ENCODE results near the gene GSS. TPM values are rescaled to one million over a fixed set of nuclear protein-coding genes. Genes with fewer than 3 reads are reported as not detected.

Gene GSS
- total and polyA plus RNA-seq, 4 donors: 20.8 to 38.8 (median 35.4) TPM

- Histone ChIP-seq H3K27ac (ENCODE audit: low read depth in 1 of 2, low read length in 2 of 2) (no peak overlapping the region), H3K4me3 (ENCODE audit: low read depth in 1 of 3, low read length in 3 of 3) (no peak overlapping the region), H3K9me3 (ENCODE audit: control insufficient read depth in 4 of 4, low read length in 3 of 4) (no peaks in the 10 kb centered on the region), H3K9ac (ENCODE audit: low read depth in 1 of 2, low read length in 2 of 2) (no peak overlapping the region), H3K36me3 (ENCODE audit: control insufficient read depth in 4 of 4, insufficient read depth in 3 of 4, low read depth in 1 of 4, low read length in 3 of 4) (peaks cover 38 to 94% (median 47%) of the 10 kb centered on the region in 4 donors), H3K4me1 (ENCODE audit: control insufficient read depth in 4 of 4, insufficient read depth in 4 of 4, low read length in 3 of 4) (peaks cover 2 to 16% (median 6%) of the 10 kb centered on the region in 4 donors), H3K27me3 (ENCODE audit: control insufficient read depth in 4 of 4, insufficient read depth in 4 of 4, low read length in 3 of 4) (no peaks in the 10 kb centered on the region)
- DNase-seq (ENCODE audit: low spot score): no peak
- TF ChIP-seq ATF3 (IDR thresholded peaks at IDR 0.05): no peak
- 77% methylated on average over 10 of the region's 10 CpGs for WGBS
These were observed 47.0 kb upstream of the GSS start for GRCh38 chr20:35002426-35003210.

GRCh38 chr20:35001596-35002362 is 46.2 kb upstream of the GSS start:
- no peak for TF ChIP-seq NR2F2 (IDR thresholded peaks at IDR 0.05)
- TF ChIP-seq CTCF (IDR thresholded peaks at IDR 0.05; ENCODE audit: low read depth, low read length, missing input control): peak; percentile 7
- no peak overlapping the region for H3K9ac ChIP-seq (ENCODE audit: low read depth in 1 of 2, low read length in 2 of 2)
- no peak overlapping the region for H3K4me3 ChIP-seq (ENCODE audit: low read depth in 1 of 3, low read length in 3 of 3)
- no peaks in the 10 kb centered on the region for H3K27me3 ChIP-seq (ENCODE audit: control insufficient read depth in 4 of 4, insufficient read depth in 4 of 4, low read length in 3 of 4)
- H3K36me3 ChIP-seq (ENCODE audit: control insufficient read depth in 4 of 4, insufficient read depth in 3 of 4, low read depth in 1 of 4, low read length in 3 of 4): peaks cover 38 to 88% (median 43%) of the 10 kb centered on the region in 4 donors
- peaks cover 2 to 18% (median 6%) of the 10 kb centered on the region in 4 donors for H3K4me1 ChIP-seq (ENCODE audit: control insufficient read depth in 4 of 4, insufficient read depth in 4 of 4, low read length in 3 of 4)
- H3K27ac ChIP-seq (ENCODE audit: low read depth in 1 of 2, low read length in 2 of 2): no peak overlapping the region
- no peak for DNase-seq (ENCODE audit: low spot score)
- WGBS: 94% methylated on average over 15 of the region's 15 CpGs
- no peaks in the 10 kb centered on the region for H3K9me3 ChIP-seq (ENCODE audit: control insufficient read depth in 4 of 4, low read length in 3 of 4)

GRCh38 chr20:35000922-35001595 is 45.5 kb upstream of the GSS start:
- Histone ChIP-seq H3K4me3 (ENCODE audit: low read depth in 1 of 3, low read length in 3 of 3) (no peak overlapping the region), H3K9me3 (ENCODE audit: control insufficient read depth in 4 of 4, low read length in 3 of 4) (no peaks in the 10 kb centered on the region), H3K27ac (ENCODE audit: low read depth in 1 of 2, low read length in 2 of 2) (no peak overlapping the region), H3K4me1 (ENCODE audit: control insufficient read depth in 4 of 4, insufficient read depth in 4 of 4, low read length in 3 of 4) (peaks cover 2 to 18% (median 6%) of the 10 kb centered on the region in 4 donors), H3K27me3 (ENCODE audit: control insufficient read depth in 4 of 4, insufficient read depth in 4 of 4, low read length in 3 of 4) (no peaks in the 10 kb centered on the region), H3K36me3 (ENCODE audit: control insufficient read depth in 4 of 4, insufficient read depth in 3 of 4, low read depth in 1 of 4, low read length in 3 of 4) (peaks cover 32 to 85% (median 36%) of the 10 kb centered on the region in 4 donors), H3K9ac (ENCODE audit: low read depth in 1 of 2, low read length in 2 of 2) (no peak overlapping the region)
- no peak for DNase-seq (ENCODE audit: low spot score)
- no peak for TF ChIP-seq RXRA (IDR thresholded peaks at IDR 0.05)
- no peak for TF ChIP-seq GABPA (IDR thresholded peaks at IDR 0.05 in 1 of 2, conservative IDR thresholded peaks at IDR 0.05 in 1 of 2)
- TF ChIP-seq REST (IDR thresholded peaks at IDR 0.05): no peak
- no peak for TF ChIP-seq NR2F2 (IDR thresholded peaks at IDR 0.05)
- WGBS: 96% methylated on average over 28 of the region's 28 CpGs
